ENCODE data around the gene AGXT2.
"Not testable (repeated sequence)": the region's sequence is repeated elsewhere in the genome, so short reads cannot be mapped to it uniquely, and the experiment has no call there.

Gene AGXT2

DNA sequence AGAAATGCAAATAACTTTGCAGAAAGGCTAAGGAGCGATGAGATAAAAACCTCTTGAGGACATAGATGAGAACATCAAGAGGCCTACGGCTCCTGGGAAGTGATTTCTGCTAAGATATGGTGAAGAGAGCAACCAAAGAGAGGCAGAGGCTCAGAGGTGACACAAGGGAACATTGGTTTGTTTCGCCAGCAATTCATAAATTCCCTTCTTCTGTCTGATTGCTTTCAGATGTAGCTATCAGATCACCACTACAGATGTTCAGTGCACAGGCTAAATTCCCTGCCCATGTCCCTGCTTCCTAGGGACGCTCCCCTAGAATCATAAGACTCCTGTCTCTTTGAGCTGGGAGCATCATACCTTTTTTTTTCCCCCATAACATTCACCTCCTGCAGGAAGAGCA, 11.2 kb downstream of the AGXT2 start:
- DNase-seq: no peak
- Histone ChIP-seq H3K9me3 (replicated peaks; ENCODE audit: insufficient read depth, low read length) (no peaks in the 10 kb centered on the region), H2AFZ (ENCODE audit: low read length) (no peak overlapping the region), H3F3A (ENCODE audit: insufficient read depth, low read length) (no peaks in the 10 kb centered on the region), H3K27ac (ENCODE audit: low read length) (no peak overlapping the region), H3K9ac (ENCODE audit: low read length) (no peak overlapping the region), H3K9me2 (replicated peaks; ENCODE audit: insufficient read depth, low read length) (no peaks in the 10 kb centered on the region), H3K36me3 (replicated peaks; ENCODE audit: insufficient read depth, low read length) (no peaks in the 10 kb centered on the region), H3K79me2 (ENCODE audit: low read length) (no peaks in the 10 kb centered on the region), H3K4me3 (ENCODE audit: low read length) (no peak overlapping the region), H3K27me3 (replicated peaks; ENCODE audit: insufficient read depth, low read length) (no peaks in the 10 kb centered on the region), H3K4me2 (ENCODE audit: low read depth, low read length) (no peak overlapping the region), H3K4me1 (ENCODE audit: low read length) (no peaks in the 10 kb centered on the region), H4K20me1 (ENCODE audit: insufficient read depth, low read length) (no peaks in the 10 kb centered on the region)
- TF ChIP-seq CTCF (IDR thresholded peaks at IDR 0.05; ENCODE audit: low read length) (no peak), EZH2 (optimal IDR thresholded peaks at IDR 0.05; ENCODE audit: low read depth, low read length) (no peak), EZH2phosphoT487 (IDR thresholded peaks at IDR 0.05; ENCODE audit: low read length) (no peak)

DNA sequence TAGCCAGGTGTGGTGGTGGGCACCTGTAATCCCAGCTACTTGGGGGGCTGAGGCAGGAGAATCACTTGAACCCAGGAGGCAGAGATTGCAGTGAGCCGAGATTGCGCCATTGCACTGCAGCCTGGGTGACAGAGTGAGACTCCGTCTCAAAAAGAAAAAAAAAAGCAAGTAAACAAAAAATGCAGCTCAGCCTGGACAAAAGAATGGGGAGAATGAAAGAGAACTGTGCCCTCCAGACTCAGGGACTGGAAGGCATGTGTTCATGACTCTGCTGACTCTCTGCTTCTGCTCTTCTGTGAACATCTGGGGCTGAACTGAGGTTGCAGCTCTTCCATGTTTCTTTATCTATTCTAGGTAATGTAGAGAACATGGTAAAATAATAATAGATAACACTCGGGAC, 11.8 kb downstream of the AGXT2 start:
- H3K4me3 ChIP-seq (ENCODE audit: low read length); H3F3A ChIP-seq (ENCODE audit: insufficient read depth, low read length); H3K9me3 ChIP-seq (replicated peaks; ENCODE audit: insufficient read depth, low read length); H3K9me2 ChIP-seq (replicated peaks; ENCODE audit: insufficient read depth, low read length); H3K27ac ChIP-seq (ENCODE audit: low read length); H3K79me2 ChIP-seq (ENCODE audit: low read length); H3K9ac ChIP-seq (ENCODE audit: low read length); DNase-seq; H3K4me1 ChIP-seq (ENCODE audit: low read length); H3K36me3 ChIP-seq (replicated peaks; ENCODE audit: insufficient read depth, low read length); H2AFZ ChIP-seq (ENCODE audit: low read length); H4K20me1 ChIP-seq (ENCODE audit: insufficient read depth, low read length); H3K4me2 ChIP-seq (ENCODE audit: low read depth, low read length); H3K27me3 ChIP-seq (replicated peaks; ENCODE audit: insufficient read depth, low read length): not testable (repeated sequence)

DNA sequence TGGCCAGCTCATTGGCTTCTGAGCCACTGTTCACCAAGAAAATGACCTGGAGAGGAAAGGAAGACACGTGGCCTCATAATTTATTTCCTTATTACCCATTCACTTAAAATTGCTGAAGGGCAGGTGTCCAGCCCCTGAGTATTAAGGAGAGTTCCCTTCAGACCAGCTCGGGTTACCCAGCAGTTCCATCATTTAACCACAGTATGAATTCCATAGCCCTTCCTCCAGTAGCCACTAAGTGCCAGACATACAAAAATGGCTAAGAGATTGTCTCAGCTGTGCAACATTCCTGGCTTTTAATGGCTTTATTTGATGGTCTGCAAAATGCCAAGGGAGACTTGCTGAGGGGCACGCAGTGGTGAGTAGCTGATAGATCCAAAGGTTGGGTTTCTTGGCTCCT, 12.5 kb downstream of the AGXT2 start:
- Histone ChIP-seq H3F3A (ENCODE audit: insufficient read depth, low read length) (no peaks in the 10 kb centered on the region), H3K36me3 (replicated peaks; ENCODE audit: insufficient read depth, low read length) (no peaks in the 10 kb centered on the region), H3K27me3 (replicated peaks; ENCODE audit: insufficient read depth, low read length) (no peaks in the 10 kb centered on the region), H3K4me3 (ENCODE audit: low read length) (no peak overlapping the region), H2AFZ (ENCODE audit: low read length) (no peak overlapping the region), H3K27ac (ENCODE audit: low read length) (no peak overlapping the region), H3K9ac (ENCODE audit: low read length) (no peak overlapping the region), H3K4me2 (ENCODE audit: low read depth, low read length) (no peak overlapping the region), H4K20me1 (ENCODE audit: insufficient read depth, low read length) (no peaks in the 10 kb centered on the region), H3K9me2 (replicated peaks; ENCODE audit: insufficient read depth, low read length) (no peaks in the 10 kb centered on the region), H3K4me1 (ENCODE audit: low read length) (no peaks in the 10 kb centered on the region), H3K79me2 (ENCODE audit: low read length) (no peaks in the 10 kb centered on the region), H3K9me3 (replicated peaks; ENCODE audit: insufficient read depth, low read length) (no peaks in the 10 kb centered on the region)
- TF ChIP-seq CTCF (IDR thresholded peaks at IDR 0.05; ENCODE audit: low read length) (no peak), EZH2phosphoT487 (IDR thresholded peaks at IDR 0.05; ENCODE audit: low read length) (no peak), EZH2 (optimal IDR thresholded peaks at IDR 0.05; ENCODE audit: low read depth, low read length) (no peak)
- no peak for DNase-seq

- H4K20me1 ChIP-seq (ENCODE audit: insufficient read depth, low read length): no peaks in the 10 kb centered on the region
- H3K27ac ChIP-seq (ENCODE audit: low read length): no peak overlapping the region
- H3K36me3 ChIP-seq (replicated peaks; ENCODE audit: insufficient read depth, low read length): no peaks in the 10 kb centered on the region
- no peak overlapping the region for H3K9ac ChIP-seq (ENCODE audit: low read length)
- TF ChIP-seq EZH2phosphoT487 (IDR thresholded peaks at IDR 0.05; ENCODE audit: low read length) (no peak), EZH2 (optimal IDR thresholded peaks at IDR 0.05; ENCODE audit: low read depth, low read length) (no peak), CTCF (IDR thresholded peaks at IDR 0.05; ENCODE audit: low read length) (no peak)
- H3K4me1 ChIP-seq (ENCODE audit: low read length): no peaks in the 10 kb centered on the region
- no peaks in the 10 kb centered on the region for H3K9me2 ChIP-seq (replicated peaks; ENCODE audit: insufficient read depth, low read length)
- H3K27me3 ChIP-seq (replicated peaks; ENCODE audit: insufficient read depth, low read length): no peaks in the 10 kb centered on the region
- no peak for DNase-seq
- H2AFZ ChIP-seq (ENCODE audit: low read length): no peak overlapping the region
- no peak overlapping the region for H3K4me2 ChIP-seq (ENCODE audit: low read depth, low read length)
- H3K4me3 ChIP-seq (ENCODE audit: low read length): no peak overlapping the region
- no peaks in the 10 kb centered on the region for H3K79me2 ChIP-seq (ENCODE audit: low read length)
- no peaks in the 10 kb centered on the region for H3K9me3 ChIP-seq (replicated peaks; ENCODE audit: insufficient read depth, low read length)
- no peaks in the 10 kb centered on the region for H3F3A ChIP-seq (ENCODE audit: insufficient read depth, low read length)
These were observed 15.4 kb downstream of the AGXT2 start for GRCh38 chr5:35032356-35032755.

Measured in MM.1S (cell line).